Neutrophil (primary cell): Measurements from ENCODE around the gene OTUD4.

Experiments
- H3K27ac ChIP-seq: fragments of 200-600 bp; sonication (generic); 2 replicates; pipeline ENCODE4 v1.5.1; 2016; ENCODE audit warnings: mild to moderate bottlenecking, moderate library complexity
- H3K27me3 ChIP-seq: fragments of 200-600 bp; sonication (generic); 2 replicates; pipeline ENCODE4 v1.6.0; 2016; ENCODE audit warnings: mild to moderate bottlenecking
- H3K36me3 ChIP-seq: fragments of 200-600 bp; sonication (generic); 2 replicates; pipeline ENCODE4 v1.5.1; 2017
- H3K4me1 ChIP-seq, 2 experiments: fragments of 200-600 bp in 1 of 2; sonication (generic) in 1 of 2; 1 replicate in 1 of 2; 2 replicates in 1 of 2; pipeline versions ENCODE4 v1.5.1 to v1.6.1; 2013 to 2016; ENCODE audit warnings: low read depth in 1 of 2, low read length in 1 of 2, mild to moderate bottlenecking in 1 of 2, moderate library complexity in 1 of 2; ENCODE audit not compliant: control insufficient read depth in 1 of 2, insufficient read depth in 1 of 2
- H3K4me3 ChIP-seq, 2 experiments: fragments of 200-600 bp in 1 of 2; sonication (generic) in 1 of 2; 1 replicate in 1 of 2; 2 replicates in 1 of 2; pipeline ENCODE4 v1.5.1; 2013 to 2016; ENCODE audit warnings: low read depth in 1 of 2, low read length in 1 of 2, mild to moderate bottlenecking in 1 of 2, moderate library complexity in 1 of 2
- H3K9me3 ChIP-seq: fragments of 200-600 bp; sonication (generic); 2 replicates; pipeline ENCODE4 v1.5.1; 2016
- TF ChIP-seq, protein P1 (sequence below): fragments of 200-600 bp; sonication (generic); IDR thresholded peaks from 2 replicates; pipeline ENCODE4 v1.5.1; 2016; ENCODE audit warnings: antibody characterized with exemption

Gene OTUD4

DNA sequence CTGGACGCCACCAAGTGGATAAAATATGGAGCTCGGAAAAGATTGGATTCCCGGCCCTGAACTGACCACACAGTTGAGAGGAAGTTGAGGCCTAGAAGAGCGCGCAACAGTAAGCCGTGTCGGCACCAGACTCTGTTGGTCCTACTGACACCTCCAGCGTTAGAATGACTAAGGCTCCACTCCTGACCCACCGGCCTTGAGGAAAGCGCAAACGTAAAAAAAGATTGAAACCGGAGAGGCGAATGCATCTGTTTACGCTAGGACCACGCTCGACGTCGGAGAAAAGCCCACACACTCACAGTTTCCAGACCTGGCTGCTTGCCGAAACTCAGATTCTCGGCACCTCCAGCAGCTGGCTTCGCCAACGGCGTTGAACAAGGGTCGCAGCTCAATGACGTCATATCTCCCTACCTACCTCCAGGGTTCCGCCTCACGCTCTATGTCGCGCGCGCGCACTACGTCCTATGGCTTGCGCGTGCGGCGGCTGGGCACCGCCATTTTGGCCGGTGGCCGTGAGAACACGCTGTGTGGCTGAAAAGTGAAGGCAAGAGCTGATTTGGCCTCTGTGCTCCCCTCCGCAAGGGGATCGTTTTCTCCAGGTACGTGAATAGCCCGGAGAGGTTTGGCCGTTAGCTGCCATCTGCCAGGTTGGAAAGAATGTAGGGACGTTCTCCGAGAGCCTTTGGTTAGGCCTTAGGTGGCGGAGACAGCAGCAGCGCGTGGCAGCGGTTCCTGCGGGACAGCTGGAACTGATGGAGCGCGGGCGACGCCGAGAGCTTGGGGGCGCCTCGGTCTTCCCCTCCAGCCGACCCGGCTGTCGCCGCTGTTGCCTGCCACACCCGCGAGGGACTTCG is 82.3 kb downstream of the OTUD4 start, which contains the start of the genes ABCE1 and ANAPC10:
Gene ABCE1, plus strand, starts transcription at position 491 of the 854 bp plus-strand sequence. CDS start 6,102 bp downstream, outside the sequence.
Gene ANAPC10, minus strand, starts transcription at position 376 of the 854 bp plus-strand sequence. CDS start 2,097 bp downstream, outside the sequence.
- Histone ChIP-seq H3K4me1 (peaks cover 27 to 29% of the 10 kb centered on the region in 2 experiments), H3K27ac (peak within 1 kb of the TSS; percentile 75), H3K4me3 (peak within 1 kb of the TSS; percentile 74 to 96), H3K36me3 (peaks cover 4% of the 10 kb centered on the region), H3K27me3 (no peaks in the 10 kb centered on the region), H3K9me3 (no peaks in the 10 kb centered on the region)
- TF ChIP-seq, protein P1, sequence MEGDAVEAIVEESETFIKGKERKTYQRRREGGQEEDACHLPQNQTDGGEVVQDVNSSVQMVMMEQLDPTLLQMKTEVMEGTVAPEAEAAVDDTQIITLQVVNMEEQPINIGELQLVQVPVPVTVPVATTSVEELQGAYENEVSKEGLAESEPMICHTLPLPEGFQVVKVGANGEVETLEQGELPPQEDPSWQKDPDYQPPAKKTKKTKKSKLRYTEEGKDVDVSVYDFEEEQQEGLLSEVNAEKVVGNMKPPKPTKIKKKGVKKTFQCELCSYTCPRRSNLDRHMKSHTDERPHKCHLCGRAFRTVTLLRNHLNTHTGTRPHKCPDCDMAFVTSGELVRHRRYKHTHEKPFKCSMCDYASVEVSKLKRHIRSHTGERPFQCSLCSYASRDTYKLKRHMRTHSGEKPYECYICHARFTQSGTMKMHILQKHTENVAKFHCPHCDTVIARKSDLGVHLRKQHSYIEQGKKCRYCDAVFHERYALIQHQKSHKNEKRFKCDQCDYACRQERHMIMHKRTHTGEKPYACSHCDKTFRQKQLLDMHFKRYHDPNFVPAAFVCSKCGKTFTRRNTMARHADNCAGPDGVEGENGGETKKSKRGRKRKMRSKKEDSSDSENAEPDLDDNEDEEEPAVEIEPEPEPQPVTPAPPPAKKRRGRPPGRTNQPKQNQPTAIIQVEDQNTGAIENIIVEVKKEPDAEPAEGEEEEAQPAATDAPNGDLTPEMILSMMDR = no peak

GRCh38 chr4:145097331-145097820 is 83.0 kb downstream of the OTUD4 start:
- TF ChIP-seq, protein P1 = no peak
- Histone ChIP-seq H3K9me3 (no peaks in the 10 kb centered on the region), H3K36me3 (peaks cover 4% of the 10 kb centered on the region), H3K4me1 (peaks cover 27 to 29% of the 10 kb centered on the region in 2 experiments), H3K27me3 (no peaks in the 10 kb centered on the region), H3K27ac (peak overlapping the region; percentile 75), H3K4me3 (peak overlapping the region; percentile 74 to 96)

GRCh38 chr4:145093638-145094037 is 86.8 kb downstream of the OTUD4 start:
- Histone ChIP-seq H3K36me3 (peaks cover 15% of the 10 kb centered on the region), H3K4me3 (no peak overlapping the region), H3K9me3 (no peaks in the 10 kb centered on the region), H3K27me3 (no peaks in the 10 kb centered on the region), H3K4me1 (peaks cover 14 to 15% of the 10 kb centered on the region in 2 experiments), H3K27ac (no peak overlapping the region)
- TF ChIP-seq, protein P1 = no peak

GRCh38 chr4:145090380-145090779 is 90.0 kb downstream of the OTUD4 start:
- TF ChIP-seq, protein P1 = no peak
- Histone ChIP-seq H3K36me3 (peaks cover 21% of the 10 kb centered on the region), H3K27me3 (no peaks in the 10 kb centered on the region), H3K27ac (no peak overlapping the region), H3K4me3 (no peak overlapping the region), H3K9me3 (no peaks in the 10 kb centered on the region), H3K4me1 (no peaks in the 10 kb centered on the region)

DNA sequence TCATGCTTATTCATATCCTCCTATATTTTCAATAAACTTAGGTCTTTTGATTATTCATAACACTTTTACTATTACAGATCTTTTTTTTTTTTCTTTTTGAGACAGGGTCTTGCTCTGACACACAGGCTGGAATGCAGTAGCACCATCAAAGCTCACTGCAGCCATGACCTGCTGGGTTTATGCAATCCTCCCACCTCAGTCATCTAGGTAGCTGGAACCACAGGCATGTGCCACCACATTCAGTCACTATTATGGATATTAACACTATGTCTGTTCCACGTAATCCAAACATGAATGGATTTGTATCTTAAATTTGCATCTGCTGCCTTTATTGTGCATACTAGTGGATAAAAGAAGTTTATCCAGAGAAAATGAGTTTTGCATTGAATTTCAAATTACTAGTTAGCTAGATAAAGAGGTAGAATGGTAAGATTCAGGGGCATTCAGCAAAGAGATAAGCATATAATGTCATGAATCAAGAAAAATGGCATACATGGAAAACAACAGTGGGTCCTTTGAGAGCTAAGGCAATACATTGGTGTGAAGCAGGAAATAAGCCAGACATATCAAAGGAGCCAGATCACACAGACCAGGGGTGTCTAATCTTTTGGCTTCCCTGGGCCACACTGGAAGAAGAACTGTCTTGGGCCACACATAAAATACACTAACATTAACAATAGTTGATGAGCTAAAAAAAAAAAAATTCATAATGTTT is 96.3 kb downstream of the OTUD4 start:
- Histone ChIP-seq H3K4me3 (no peak overlapping the region), H3K4me1 (no peaks in the 10 kb centered on the region), H3K27me3 (no peaks in the 10 kb centered on the region), H3K27ac (no peak overlapping the region), H3K36me3 (peaks cover 15% of the 10 kb centered on the region), H3K9me3 (no peaks in the 10 kb centered on the region)
- TF ChIP-seq, protein P1 = no peak
